HG03558 (cell line): ENCODE results near the gene LRFN2.

Experiments used
- ATAC-seq: cut with Tn5 transposase; IDR thresholded peaks from one replicate; pipeline ENCODE4 v1.9.1; 2021; ENCODE audit warnings: moderate number of reproducible peaks; ENCODE audit not compliant: unreplicated experiment; ENCODE audit errors: extremely low read depth

The LRFN2 gene

DNA sequence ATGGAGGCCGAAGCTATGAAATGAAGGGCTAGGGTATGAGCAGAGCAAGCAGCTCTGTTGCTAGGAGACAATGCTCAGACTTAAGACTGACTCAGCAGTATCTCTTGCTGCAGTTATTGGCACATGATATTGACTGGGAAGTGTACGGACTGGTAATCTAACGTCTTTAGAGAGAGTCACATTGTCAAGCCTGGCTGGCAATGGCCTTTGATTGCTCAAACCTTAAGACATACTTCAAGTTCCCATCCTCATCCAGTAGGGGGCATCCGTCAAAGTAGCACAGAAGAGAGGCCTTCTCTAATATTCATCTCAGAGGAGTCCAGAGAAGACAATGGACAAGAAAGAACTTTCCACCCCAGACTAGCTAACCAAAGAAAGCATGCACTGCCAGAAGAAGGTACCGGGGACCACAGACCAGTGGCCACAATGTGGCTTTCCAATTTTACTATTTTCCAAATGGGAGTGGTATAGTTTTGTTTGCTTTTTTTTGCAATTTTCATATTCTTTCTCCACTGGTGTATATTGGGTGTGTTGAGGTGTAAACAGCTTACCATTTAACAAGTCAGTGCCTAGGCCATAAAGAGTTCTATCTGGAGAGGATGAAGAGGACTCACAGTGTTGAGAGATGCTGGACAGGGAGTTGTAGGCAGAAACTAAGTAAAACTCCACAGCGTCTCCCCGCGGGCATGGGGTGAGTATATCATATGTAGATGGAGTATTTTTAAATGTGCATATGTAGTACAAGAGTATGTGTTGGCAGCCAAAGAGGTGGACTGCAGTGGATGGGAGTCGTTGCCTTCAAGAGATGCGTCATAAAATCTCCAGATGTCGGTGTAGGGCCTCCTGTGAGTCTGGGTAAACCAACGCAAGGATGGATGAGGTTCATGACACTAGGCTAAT is 36.7 kb downstream of the LRFN2 start:
- ATAC-seq = no peak

DNA sequence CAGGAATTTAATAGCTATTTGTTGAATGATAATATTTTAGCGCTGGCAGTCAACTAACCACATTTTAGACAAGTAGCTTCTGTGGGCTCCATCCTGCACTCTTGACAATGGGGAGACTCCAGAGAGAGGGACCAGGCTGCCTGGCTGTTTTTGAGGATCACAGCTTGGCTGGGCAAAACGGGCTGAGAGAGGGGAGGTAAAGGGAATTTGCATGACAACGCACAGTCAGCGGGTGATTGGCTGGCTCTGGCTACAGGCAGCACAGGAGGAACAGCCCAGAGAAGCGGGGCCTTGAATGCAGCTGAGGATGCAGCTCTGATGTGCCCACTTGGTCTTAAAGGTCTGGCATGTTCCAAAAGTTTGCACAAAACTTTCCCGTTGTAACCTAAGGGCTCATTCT is 41.2 kb downstream of the LRFN2 start:
- ATAC-seq = no peak

DNA sequence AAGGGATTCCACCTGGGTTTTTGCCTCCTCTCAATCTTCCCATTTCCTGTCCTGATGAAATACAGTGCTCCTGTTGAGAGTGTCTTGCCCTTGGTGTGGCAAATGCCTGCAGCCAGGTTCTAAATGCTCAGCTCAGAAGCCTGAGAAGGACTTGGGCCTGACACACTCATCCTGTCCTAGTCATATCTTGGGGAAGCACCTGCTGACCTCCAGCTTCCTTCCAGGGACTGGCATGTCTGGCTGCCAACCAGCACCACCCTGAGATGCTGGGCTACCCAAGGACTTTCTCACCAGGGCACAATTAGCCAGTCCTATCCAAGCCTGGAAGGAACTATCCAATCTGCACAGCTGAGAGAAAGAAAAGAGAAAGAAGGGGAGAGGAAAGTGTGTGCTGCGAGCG is 43.4 kb downstream of the LRFN2 start:
- no peak for ATAC-seq

DNA sequence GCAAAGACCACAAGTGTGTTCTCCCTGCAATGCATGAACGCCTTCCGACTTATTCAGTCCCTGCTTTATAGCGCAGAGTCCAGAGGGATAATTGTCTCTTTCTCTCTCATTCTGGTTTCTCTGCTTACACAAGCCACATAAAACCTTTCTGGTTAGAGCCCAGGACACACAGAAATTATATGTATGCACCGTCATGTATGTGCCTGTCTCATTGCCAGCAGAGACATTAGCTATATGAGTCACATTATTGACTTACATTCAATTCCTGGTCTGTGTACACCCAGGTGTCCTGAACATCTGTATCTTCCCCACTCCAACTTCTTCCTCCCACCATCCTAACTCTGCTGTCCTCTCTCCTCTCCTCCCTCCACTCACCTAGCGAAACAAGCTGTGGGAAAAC is 44.0 kb downstream of the LRFN2 start:
- no peak for ATAC-seq

DNA sequence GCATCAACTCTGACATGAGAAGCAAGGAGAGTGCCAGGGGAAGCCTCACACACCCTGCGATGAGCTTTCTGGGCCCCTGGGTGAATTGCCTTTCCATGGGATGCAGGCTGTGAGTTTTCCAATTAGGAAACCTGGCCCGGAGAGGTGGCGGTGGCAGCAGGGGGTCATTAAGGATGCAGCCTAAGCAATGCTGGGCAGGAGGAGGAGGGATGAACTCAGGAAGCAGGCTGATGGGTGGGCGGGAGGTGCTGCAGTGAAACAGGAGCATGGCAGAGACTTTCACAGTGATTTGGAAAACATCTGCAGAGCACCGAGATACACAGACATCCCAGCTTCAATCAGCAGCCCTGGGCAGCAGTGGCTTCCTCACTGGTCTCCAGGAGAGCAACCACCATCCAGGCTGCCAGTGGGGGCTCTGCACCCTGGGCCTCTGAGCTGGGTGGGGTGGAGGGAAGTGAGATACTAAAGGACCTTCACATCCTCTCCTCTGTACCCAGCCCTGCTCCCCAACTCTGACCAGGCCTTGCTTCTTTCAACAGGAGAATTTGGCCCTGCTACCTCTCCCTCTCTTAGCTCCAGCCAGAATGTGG is 44.9 kb downstream of the LRFN2 start:
- ATAC-seq = no peak

DNA sequence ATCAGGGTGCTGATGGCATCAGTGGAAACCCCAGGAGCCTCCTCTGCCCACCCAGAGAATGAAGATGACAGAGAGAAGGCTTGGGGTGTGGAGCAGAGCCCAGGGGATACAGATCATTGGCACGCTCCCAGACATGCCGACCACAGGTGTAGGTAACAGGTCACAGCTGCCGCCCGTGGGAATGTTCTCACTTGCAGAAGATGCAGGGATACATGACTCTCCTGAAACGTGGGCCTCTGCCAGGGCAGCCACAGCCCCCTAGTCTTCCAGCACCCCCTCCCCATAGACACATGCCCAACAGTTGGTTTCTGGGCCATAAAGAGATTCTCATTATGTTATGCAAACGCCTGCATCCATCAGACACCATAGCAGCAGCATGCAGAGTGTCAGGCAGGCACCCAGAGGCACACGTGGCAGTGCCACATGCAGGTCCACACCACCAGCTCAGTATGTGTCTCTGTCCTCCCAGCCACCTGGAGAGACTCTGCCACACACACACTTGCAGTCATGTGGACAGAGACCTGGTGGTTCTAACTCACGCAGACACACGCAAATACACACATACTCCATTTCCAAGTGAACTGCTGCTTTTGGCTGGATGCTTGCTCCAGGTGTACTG is 45.5 kb downstream of the LRFN2 start:
- no peak for ATAC-seq

DNA sequence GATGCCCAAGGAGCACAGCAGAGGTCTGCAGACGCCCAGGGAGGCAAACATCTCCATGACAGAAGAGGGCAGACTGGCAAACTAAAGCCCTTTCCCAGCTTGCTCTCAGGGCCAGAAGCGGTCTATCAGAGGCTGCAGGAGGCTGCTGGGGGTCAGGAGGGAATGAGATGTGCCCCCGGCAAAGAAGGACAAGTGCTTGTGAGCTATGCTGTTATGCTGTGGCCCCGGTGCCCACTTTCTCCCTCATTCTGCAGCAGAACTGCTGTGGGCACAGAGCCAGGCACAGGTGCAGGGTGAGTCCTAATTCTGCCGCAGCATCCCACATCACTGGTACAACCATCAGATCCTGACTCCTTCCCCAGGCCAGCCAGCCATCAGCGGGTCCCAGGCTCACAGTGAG is 46.4 kb downstream of the LRFN2 start:
- ATAC-seq = no peak

DNA sequence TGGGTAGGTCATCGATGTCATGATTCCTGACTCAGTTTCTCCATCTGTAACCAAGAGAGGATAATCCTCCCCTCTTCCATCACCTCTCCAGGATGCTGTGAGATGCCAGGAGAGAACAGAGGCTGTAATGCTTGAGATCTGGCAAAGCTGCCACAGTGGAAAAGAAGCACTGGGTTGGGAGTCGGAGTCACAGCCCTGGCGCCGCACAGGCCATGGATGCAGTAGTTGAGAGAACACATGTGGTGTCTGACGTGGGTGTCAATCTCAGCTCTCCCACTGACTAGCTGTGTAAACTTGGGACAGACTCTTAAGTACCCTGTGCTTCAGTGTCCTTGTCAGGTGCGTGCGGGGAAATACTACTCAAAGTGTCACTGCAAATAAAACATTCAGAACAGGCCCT is 47.3 kb downstream of the LRFN2 start:
- ATAC-seq = no peak

DNA sequence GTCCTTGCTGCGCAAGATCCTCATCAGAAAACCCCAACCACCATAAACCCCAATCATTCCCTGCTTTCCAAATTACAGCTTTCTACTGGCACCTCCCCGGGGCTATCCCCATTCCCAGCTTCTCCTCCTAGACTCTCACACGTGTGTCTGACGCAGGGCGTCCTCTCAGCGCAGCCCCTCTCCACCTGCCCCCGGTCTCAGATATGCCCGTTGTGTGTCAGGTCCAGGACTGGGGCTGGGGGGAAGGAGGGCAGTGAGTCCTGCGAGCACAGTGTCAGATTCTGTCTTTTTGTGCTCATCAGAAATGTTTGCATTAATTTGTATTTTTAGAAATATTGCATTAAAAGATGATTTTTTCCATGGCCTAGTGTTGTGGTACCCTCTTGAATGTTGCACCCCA is 48.6 kb downstream of the LRFN2 start:
- no peak for ATAC-seq

DNA sequence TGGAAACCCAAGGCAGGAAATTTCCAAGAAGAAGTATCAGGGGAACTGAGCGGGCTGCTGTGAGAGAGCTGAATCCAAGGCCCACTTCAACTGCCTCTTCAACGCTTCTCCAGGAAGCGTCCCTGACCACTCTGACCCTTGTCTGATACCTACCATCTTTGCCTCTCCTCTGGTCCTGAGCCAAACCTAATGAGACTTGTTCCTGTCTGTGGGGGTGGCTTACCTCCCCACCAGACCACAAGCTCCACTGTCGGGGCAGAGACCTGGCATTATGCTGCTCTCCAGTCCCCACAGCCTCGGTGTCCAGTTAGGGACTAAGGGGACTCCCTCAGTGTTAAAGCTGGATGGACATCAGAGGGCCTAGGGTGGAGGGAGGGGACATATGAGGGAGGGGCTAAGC is 49.7 kb downstream of the LRFN2 start:
- ATAC-seq = no peak

DNA sequence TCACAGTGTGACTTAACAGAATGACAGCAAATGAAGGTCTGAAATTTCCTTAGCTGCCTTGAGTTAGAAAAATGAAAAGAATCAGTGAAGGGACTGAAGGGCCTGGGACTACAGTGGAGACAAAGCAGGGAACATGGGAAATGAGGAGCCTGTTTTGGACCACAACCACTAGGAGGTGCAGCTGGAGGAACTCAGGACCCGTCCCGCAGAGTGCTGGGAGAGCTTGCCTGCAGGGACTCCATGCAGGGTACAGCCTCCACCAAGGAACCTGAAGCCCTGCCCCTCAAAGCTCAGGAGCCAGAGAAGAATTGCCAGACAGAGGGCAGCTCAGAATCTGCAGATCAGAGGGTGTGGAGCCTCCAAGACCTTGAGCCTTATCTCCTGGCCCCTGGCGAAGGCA is 50.7 kb downstream of the LRFN2 start:
- ATAC-seq = no peak

DNA sequence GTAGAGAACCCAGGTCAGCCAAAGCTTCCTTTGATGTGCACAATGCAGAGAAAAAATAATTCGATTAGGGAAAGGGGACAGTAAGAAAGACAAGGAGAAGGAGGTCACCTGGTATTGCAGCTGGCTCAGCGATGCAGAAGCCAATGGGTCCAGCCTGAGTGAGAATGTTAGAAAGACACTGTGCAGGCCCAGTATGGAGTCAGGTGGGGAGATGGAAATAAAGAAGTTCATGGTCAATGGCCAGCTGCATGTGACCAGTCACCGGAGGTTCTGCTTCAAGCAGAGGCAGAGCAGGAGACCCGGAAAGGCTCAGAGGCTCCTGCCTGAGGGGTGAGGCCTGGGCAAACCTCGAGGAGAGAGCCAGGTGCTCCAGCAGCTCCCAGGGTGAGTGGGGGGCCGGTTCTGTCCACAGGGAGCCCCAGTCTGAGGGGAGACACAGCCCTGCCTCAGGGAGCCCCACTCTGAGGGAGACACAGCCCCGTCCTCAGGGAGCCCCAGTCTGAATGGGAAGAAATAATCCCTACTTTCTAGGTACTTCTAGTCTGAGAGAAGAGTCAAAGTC is 51.3 kb downstream of the LRFN2 start:
- no peak for ATAC-seq

DNA sequence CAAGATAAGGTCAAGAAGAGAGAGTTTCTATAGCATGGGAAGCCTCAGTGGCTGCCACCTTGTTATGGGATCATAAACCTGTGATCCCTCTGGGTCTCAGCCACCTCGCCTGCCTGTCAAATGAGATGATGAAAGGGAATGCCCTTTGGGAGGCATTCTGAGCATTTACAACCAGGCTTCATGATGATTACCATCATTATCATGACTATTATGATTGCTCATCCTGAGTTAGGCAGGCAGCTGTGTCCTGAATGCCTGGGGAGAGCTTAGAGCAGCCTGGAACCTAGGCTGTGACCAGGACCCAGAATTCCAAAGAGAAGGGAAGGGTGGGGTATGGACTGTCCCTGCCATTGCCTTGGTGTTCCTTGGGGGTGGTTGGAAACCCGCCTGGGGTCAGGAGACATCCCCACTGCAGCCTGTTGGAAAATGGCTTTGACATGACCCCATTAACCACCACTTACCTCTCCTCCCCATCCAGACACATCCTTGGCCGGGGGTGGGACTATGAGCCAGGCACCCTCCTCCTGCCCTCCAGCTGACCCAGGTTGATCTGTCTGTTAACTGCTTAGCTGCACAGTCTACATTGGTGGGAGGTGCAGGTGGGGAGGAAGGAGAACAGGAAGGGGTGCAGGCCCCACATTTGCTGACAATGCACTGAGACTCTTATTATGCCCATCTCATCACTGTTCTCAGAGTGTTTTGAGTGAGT is 51.9 kb downstream of the LRFN2 start:
- ATAC-seq = no peak

DNA sequence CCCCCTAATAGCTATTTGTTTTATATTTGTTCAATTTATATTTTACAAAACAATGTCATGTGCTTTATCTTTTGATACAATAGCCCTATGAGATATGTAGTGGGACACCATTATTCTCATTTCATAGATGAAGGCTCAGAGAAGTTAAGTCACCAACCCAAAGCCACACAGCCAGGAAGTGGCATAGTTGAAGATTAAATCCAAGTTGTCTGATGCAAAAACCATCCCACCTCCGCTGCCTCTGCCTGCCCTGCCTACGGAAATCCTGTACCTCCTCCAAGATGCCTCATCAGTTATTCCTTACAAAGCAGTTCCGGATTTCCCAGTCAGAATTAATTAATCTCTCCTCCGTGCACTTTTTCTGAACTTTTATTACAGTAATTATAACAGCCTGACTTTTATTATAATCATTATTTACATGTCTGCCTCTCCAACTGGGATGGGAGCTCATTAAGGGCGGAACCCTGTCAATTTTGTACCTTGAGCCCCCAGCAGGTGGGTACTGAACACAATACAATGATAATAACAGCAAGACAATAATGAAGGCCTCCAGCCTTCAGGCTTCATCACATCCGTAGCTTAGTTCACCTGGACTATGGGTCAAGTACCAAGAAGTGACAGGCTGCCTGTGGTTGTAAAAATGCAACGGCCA is 54.7 kb downstream of the LRFN2 start:
- ATAC-seq = no peak

DNA sequence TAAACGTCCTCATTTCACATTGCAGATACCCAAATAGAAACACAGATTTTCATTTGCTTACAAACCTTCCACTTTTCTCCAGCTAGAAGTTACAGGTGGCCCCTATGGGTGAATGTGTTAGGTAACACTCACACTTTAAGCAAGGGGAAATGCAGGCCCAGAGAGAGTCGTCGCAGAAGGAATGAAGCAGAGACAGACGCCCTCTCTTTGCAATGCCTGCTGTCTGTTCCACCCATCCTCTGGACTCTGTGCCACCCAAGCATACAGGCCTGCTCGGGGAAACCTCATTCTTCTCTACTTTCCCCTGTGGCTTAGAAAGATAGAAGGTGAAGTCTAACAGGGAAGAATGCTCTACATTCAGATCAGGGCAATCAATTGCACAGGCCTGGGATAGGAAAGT is 57.2 kb downstream of the LRFN2 start:
- ATAC-seq = no peak

DNA sequence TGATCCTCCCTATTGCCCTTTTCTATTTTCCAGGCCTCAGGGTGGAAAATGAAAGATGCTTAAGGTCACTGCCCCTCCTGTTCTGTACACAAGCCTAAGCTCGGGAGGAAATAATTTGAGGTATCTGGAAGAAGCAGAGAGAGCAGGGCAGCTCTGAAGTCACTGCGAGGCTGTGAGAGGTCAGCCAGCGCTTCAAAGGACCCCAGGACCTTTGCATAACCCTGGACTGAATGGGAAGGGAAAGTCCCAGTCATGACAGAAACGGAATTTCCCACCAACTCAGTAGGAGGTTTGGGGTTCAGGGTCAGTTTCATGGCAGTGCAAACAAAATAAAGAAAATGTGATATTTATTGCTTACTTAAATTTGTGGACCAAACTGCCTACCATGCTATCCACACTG is 58.1 kb downstream of the LRFN2 start:
- no peak for ATAC-seq

DNA sequence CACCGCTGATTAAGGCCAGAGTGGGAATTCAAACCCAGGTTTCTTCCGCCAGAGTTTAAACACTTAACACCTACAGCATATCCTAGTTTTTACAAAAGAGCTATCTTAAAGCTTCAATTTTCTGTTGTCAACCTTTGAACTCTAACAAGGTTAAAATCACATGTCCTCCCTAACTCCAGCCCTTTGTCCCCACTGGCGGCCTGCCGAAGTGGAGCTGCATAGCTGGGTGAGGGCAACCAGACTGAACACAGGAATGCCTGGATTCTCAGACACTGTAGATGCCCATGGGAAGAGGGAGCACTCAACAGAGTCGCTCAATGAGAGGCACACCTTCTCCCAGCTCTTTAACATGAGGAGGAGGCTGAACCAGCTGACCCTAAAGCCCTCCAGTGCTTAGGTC is 59.1 kb downstream of the LRFN2 start:
- ATAC-seq = no peak

DNA sequence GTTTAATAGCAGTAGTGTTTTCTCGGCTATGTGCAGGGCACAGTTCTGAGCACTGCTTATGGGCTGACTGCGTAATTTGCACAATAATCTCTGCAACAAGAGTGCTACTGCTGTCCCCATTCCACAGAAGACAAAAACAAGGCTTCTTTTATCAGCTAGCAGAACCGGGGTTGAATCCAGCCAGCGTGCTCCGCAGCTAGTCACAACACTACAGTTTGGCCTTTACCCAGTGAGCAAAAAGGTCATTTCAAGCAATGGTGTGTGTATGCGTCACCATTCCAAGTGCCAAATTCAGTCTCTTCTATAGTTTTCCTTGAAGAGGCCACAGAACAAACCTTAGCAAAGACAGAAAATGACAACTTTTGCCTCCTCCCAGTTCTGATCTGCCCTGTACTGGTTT is 61.1 kb downstream of the LRFN2 start:
- no peak for ATAC-seq

DNA sequence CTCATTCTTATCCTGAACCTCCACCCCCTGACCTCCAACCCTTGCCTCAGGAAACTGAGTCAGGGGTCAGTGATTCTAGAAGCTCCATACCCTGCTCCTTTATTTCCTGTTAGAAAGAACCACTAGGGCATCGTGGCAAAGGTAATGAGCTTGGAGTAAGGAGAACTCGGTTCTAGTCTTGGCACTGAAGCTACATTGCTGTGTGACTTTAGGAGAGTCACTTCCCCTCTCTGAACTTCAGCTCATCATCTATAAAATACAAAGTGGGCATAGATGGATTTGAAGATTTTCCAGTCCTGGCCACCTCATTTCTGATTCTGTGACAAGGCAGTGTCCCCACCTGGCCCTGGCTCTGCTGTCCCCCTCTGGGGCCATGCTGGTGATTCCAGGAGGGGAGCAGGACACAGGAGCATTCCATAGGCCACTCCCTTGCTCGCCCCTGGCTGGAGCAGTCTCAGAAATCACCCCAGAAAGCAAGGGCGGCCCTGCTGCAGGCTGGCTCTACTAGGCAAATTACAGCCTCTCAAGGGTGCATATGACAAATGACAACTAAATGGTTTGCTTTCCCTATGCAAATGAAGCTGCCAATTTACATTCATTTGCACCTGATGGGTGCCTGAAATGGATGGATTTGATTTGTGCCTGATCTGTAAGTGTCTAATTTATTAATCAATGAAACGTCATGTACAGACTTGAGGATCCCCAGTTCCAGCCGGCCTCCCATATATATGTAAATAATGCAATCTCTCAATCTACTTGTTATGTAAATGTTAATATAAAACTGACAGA is 62.2 kb downstream of the LRFN2 start:
- no peak for ATAC-seq
